Measurements from ENCODE around the gene CDHR3.

CDHR3 gene

DNA sequence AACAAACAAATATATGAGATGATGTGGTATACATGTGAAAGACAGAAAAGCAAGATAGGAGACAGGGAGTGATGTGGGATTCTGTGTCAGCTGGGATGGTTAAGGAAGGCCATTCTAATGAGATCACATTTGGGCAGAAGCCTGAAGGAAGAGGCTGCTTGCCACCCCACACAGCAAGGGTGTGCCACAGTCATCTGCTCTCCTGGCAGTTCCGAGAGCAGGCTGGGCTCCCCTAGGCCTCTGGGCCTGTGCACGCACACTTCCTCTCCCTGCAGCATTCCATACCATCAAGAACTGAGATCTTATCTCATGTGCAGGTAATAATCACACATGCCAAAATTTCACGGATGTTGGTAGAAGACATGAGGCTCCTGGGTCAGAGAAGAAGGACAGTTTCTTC lies 105.9 kb downstream of the CDHR3 start:
- no peak for DNase-seq

DNA sequence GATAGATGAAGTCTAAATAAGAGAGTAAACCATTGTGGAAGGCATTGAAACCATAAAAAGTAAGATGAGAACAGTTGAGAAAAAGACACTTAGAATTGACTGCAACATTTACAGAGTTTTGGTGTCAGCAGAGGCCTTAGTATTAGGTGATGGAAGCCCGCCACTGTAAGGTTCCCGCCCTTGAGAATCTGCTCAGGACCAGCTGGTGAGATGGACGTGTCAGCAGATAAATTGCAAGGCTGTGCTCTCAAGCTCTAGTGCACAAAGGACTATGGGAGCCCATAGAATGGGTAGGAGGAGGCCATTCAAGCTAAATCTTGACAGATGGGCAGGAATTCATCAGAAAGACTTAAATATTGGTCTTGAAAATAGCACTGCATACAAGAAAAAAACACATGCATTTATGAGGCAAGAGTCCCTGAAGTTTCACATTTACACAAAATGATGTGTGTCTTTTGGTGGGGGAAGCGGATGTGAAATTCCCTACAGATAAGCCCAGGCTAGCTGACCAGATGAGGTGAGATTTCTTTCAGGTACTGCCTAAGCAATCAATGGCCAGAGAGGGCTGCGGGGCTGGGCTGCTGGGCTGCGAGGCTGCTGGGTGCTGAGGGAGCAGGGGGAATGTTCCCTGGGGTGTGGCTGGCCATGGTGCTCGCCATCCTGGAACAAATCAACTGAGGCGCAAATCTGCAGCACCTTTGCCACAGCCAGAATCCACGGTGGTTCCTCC lies 106.6 kb downstream of the CDHR3 start:
- peak; percentile 24 for DNase-seq

DNA sequence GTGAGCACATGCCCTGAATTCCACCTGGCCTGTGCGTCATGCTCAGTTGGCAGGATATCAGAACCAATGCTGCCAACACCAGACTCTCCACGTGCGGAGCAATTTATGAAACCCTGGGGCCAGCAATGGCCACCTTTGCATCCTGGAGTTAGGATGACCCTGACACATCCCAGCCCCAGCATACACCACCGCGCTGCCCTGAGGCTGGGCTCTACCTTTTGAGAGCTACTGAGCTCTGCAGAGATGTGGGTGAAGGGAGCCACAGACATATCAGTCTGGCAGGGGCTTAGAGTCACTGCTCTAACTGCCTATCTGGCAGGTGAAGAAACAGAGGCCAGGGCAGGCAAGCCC lies 107.1 kb downstream of the CDHR3 start:
- DNase-seq = no peak

DNA sequence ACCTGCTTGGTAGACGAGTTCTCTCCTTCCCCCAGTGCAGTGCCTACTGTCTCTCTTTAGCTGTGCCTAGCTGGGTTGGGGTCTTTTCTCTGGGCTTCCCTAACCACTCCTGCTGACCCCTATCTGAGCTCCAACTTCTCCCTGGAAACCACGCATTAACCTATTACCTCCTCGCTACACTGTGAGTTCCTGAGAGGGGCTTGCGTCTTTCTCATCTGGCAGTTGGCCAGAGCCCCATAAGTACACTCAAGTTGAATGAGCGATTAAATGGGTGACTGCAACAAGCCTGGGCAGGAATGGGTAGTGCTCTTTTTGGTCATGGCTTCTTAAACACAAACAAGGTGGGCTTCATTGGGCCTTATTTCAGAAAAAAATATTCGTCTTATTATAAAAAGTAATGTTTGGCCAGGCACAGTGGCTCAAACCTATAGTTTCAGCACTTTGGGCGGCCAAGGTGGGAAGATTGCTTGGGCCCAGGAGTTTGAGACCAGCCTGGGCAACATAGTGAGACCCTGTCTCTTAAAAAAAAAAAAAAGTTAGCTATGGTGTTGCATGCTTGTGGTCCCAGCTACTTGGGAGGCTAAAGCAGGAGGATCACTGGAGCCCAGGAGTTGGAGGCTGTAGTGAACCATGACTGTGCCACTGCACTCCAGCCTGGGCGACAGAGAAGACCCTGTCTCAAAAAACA lies 107.6 kb downstream of the CDHR3 start:
- no peak for DNase-seq

DNA sequence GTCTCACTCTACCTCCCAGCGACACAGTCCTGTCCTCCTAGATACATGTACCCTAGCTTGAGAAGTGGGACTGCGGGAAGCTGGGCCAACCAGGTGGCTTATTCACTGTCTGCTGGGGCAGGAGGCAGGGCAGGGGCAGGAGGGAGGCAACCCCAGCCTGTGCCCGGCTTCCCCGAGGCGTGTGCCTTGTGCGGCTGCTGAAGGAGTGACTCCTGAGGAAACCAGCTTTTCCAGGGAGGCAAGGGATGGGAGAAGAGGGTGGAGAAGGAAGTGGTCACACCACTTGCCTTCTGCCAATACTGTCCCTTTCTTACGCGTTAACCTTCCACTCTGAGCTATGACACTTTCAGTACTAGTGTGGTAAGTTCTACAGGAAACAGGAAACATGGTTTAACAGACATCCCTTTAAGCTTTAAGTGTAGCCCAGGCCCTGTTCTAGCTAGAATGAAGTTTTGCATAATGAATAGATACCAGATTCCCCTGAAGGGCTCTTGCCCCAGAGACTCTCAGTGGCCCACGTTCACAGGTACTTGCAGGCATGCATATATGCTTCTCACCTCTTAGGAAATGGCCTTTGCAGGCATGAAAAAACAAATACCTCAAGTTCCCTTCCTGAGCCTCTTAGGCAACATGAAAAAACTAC lies 108.4 kb downstream of the CDHR3 start:
- DNase-seq = no peak

DNA sequence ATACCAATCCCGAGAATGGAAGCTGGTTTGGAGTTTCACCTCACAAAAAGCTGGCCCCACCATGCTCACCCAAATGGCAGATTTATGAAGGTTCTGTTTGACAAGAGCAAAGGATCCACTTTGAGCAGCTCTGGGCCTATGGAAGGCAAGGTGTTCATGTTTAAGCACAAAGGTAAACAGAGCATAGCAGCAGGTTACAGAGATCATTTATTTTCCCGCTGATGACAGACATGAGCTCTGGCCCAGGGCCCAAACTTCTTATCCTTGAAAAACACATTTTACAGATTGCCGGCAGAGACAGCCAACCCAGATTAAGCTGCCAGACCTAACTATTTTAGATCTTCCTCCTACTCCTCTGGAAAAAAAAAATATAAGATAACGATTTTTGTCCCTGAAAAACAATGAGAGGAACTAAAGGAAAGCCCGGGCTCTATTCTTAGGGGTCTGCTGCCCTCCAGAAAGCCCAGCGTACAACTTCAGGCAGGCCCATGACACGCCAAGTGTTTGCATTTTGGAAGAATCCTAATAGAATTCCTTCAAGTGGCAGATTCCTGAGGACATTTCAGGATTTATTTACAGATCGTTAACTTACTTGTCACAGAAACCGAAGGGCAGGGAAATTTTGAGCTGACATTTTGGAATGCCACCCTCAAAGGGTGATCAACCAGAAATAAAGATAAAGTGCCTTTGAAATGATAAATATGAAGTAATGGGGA lies 109.1 kb downstream of the CDHR3 start:
- DNase-seq = peak; percentile 30

DNA sequence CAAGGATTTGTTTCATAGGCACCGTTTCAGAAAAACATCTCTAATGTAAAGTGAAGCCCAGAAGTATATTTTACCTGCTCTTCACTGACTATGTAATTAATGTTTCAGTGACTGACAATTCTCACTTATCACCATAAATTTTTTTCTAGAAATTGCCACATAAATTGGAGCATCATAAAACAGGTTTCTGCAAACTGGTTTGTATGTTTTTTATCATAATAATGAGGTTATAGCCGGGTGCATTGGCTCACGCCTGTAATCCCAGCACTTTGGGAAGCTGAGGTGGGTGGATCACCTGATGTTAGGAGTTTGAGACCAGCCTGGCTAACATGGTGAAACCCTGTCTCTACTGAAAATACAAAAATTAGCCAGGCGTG lies 109.6 kb downstream of the CDHR3 start:
- no peak for DNase-seq

DNA sequence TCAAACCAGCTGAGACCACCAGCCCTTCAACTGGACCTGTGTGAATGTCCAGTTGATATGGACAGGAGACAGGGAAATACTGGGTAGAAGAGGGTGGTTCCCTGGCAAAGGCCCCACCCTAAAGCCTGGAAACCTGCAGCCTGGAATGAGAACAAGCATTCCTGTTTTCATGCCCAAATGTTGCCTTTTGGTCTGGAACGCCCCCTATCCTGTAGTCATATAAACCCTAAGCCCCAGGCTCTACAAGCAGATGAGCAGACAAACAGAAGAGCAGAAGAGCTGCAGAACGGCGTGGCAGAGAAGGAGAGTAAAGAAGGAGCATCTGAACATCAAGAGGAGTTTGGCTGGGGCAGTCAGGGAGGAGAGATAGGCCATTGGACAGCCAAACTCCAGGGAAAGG lies 110.6 kb downstream of the CDHR3 start:
- DNase-seq = no peak

DNA sequence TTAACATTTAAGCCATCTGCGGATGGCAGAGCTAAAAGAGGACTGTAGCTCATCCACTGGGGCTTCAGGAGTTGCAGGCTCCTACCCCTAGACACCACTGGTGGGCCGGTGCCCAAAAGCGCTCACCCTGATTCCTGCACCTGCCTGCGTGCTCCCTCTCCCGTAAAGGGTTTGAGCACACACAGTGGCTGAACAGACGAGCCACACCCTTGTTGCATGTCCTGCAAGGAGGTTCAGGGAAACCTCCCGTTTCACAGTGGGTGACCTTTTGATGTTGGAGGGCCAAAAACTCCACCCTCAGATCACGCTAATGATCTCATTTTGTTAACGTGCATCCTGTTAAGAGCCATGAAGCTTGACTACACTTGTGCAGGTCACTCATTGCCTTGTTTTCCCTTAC lies 111.2 kb downstream of the CDHR3 start:
- no peak for DNase-seq

DNA sequence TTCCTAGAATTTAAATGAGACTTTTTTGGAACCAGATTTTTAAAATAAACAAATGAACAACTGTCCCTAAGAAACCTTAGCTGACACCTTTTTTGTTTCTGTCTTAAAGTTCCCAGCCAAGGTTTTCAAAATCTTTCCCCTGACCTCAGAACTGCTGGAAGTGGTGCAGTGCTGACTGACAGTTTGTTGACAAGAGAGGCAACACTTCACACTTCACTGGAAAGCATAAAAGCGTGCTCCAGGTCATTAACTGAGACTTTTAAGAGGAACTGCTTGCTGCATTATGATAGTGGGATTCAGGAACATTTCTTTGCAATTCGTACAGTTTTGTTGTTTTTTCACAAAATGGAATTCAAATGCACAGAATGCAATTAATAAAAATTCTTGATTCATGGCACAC lies 112.9 kb downstream of the CDHR3 start:
- peak; percentile 43 for DNase-seq

DNA sequence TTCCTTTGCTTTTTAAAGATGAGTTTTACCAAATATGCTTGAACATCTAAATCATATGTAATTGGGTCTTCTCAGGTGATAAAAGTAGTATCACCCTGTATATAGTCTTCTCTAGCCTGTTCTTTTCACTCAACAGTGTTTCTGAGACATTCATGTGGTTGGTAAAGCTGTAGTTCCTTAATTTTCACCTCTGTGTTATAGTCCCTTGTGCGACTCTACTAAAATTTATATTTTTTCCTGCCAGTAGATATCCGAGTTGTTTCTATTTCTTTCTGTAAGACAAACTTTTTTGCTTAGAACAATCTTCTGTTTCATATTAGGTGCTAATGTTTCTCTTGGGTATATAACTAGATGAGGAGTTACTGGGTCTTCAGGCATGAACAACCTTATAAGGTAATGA lies 113.5 kb downstream of the CDHR3 start:
- no peak for DNase-seq

DNA sequence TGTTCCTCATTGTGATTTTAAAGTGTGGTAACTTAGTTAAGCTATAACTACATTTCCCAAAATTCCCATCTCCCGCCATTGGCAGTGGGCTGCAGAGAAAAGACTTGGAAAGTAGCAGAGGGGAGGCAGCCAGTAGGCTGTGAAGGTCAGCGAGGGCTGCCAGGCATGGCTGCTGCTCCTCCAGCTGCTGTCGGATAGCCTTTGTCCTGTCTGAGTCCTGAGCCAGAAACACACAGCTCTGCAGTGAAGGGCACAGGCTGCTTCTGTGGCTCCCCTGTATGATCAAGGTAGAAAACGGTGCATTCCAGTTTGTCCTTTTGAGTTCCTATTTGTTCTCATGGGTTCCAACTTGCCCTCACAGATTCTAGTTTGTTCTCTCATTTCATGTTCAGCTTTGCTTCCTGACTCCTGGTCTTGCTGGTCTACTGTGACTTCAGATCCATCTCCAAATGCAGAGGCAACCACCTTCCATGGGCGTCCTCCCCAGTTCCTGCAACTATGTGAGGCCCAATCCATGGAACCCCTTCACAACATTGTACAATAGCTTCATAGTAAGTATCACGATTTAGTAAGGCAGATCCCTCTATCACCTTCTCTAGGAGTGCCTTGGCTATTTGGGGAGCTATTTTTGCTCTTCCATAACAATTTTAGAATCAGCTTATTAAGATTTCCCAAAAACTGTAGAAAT lies 117.4 kb downstream of the CDHR3 start:
- DNase-seq = peak; percentile 15

DNA sequence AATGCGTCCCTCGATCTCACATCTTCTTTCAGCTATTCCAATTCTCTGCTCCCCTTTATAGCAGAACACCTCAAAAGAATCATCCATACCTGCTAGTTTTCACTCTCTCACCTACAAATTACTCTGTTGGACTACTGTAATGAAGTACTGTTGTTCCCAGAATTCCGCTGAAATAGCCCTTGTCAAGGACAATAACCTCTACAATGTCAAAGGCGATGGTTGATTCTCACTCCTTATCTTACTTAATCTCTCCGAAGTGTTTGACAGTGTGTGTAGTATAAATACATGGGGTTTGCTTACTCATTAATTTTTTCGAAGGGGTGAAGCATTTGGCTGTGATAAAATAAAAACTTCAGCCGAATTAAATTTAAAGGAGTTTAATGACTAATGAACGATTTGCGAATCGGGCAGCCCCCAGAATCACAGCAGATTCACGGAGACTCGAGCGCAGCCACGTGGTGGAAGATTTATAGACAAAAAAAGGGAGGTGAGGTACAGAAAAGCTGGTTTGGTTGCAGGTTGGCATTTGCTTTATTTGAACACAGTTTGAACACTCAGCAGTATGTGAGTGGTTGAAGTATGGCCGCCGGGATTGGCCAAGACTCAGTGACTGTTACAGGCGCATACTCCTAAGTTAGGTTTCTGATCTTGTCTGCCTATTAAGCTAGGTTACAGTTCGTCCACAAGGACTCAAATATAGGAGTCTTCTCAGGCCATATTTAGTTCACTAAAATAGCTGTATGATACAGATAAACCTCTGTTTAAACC lies 119.2 kb downstream of the CDHR3 start:
- no peak for DNase-seq
